ENCODE results near the gene KCNJ4.

- TF ChIP-seq CTCF (conservative IDR thresholded peaks at IDR 0.05; ENCODE audit: low read length) (no peak), EZH2phosphoT487 (IDR thresholded peaks at IDR 0.05; ENCODE audit: borderline replicate concordance, low read depth, low read length) (no peak)
Observed at GRCh38 chr22:38415561-38416321, 39.3 kb downstream of the KCNJ4 start.

Data from OCI-LY7 (cell line).